ENCODE measurements around the gene NME5.

Gene NME5

DNA sequence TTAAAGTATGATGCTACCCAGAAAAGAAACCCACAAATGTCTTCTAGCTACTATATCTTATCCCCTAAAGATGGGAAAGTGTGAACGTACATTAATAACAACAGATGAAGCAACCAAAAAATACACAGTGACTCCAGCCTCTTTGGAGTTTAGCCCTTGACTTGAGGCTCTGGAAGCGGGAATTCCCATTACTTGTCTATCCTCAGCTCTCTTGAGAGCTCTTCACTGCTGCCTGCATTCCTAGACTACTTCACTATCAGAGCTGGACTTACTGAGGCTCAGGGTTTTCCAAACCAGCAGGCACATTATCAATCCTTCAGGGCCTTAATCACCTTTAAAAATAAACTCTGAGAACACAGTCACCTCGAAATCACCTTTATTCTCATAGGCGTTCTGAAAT is 1.0 kb upstream of the NME5 start:
- H2AFZ ChIP-seq (ENCODE audit: low read length) = peak overlapping the region; percentile 96
- no peak overlapping the region for H2AK5ac ChIP-seq (ENCODE audit: low read depth, low read length)
- no peaks in the 10 kb centered on the region for H3K36me3 ChIP-seq (replicated peaks in 1 of 2; ENCODE audit: control insufficient read depth in 2 of 2, insufficient read depth in 2 of 2, low read length in 2 of 2)
- WGBS, 2 donors (ENCODE audit: extremely low coverage in 2 of 2, insufficient read length in 2 of 2, insufficient replicate concordance in 1 of 2) = no CpG with 5 or more reads among the region's 4 CpGs
- no peaks in the 10 kb centered on the region for H3K4me1 ChIP-seq (ENCODE audit: control insufficient read depth in 2 of 2, insufficient read depth in 1 of 2, low read depth in 1 of 2, low read length in 2 of 2)
- H3K9ac ChIP-seq (ENCODE audit: low read depth, low read length, poor library complexity) = no peak overlapping the region
- no peak overlapping the region for H3K4me2 ChIP-seq (ENCODE audit: insufficient read depth, low read length, poor library complexity, severe bottlenecking)
- no peaks in the 10 kb centered on the region for H3K79me1 ChIP-seq (ENCODE audit: low read depth, low read length)
- no peak overlapping the region for H4K8ac ChIP-seq (ENCODE audit: low read depth, low read length)
- H3K27me3 ChIP-seq (ENCODE audit: control insufficient read depth in 3 of 3, insufficient read depth in 3 of 3, low read depth in 1 of 3, low read length in 3 of 3) = no peaks in the 10 kb centered on the region
- H2BK15ac ChIP-seq (ENCODE audit: low read length) = no peak overlapping the region
- no peak overlapping the region for H3K18ac ChIP-seq (ENCODE audit: low read length)
- no peak overlapping the region for H2BK120ac ChIP-seq (ENCODE audit: low read depth, low read length)
- no peak overlapping the region for H4K91ac ChIP-seq (ENCODE audit: low read depth, low read length, poor library complexity)
- H3K4ac ChIP-seq (ENCODE audit: low read length) = no peak overlapping the region
- H3K27ac ChIP-seq (replicated peaks; ENCODE audit: low read length) = no peak overlapping the region
- H2BK12ac ChIP-seq (ENCODE audit: low read length) = no peak overlapping the region
- no peaks in the 10 kb centered on the region for H3K9me3 ChIP-seq (replicated peaks in 1 of 2; ENCODE audit: control insufficient read depth in 2 of 2, insufficient read depth in 1 of 2, low read depth in 1 of 2, low read length in 2 of 2)
- no peak overlapping the region for H3K14ac ChIP-seq (ENCODE audit: low read length)
- no peak for DNase-seq (ENCODE audit: low spot score)
- no peak overlapping the region for H3K23ac ChIP-seq (ENCODE audit: low read depth, low read length, poor library complexity)
- H3K4me3 ChIP-seq (ENCODE audit: low read length in 2 of 2) = no peak overlapping the region
- no peak overlapping the region for H2BK5ac ChIP-seq (ENCODE audit: low read length)

- Histone ChIP-seq H3K9me3 (replicated peaks in 1 of 2; ENCODE audit: control insufficient read depth in 2 of 2, insufficient read depth in 1 of 2, low read depth in 1 of 2, low read length in 2 of 2) (no peaks in the 10 kb centered on the region), H3K9ac (ENCODE audit: low read depth, low read length, poor library complexity) (no peak overlapping the region), H3K4me2 (ENCODE audit: insufficient read depth, low read length, poor library complexity, severe bottlenecking) (no peak overlapping the region), H3K18ac (ENCODE audit: low read length) (no peak overlapping the region), H2AK5ac (ENCODE audit: low read depth, low read length) (no peak overlapping the region), H2BK15ac (ENCODE audit: low read length) (no peak overlapping the region), H2BK5ac (ENCODE audit: low read length) (no peak overlapping the region), H3K36me3 (replicated peaks in 1 of 2; ENCODE audit: control insufficient read depth in 2 of 2, insufficient read depth in 2 of 2, low read length in 2 of 2) (no peaks in the 10 kb centered on the region), H3K14ac (ENCODE audit: low read length) (no peak overlapping the region), H3K4me3 (ENCODE audit: low read length in 2 of 2) (peak overlapping the region in 1 of 2 donors; percentile 72), H2BK12ac (ENCODE audit: low read length) (no peak overlapping the region), H4K91ac (ENCODE audit: low read depth, low read length, poor library complexity) (no peak overlapping the region), H3K79me1 (ENCODE audit: low read depth, low read length) (no peaks in the 10 kb centered on the region), H2BK120ac (ENCODE audit: low read depth, low read length) (no peak overlapping the region), H3K4me1 (ENCODE audit: control insufficient read depth in 2 of 2, insufficient read depth in 1 of 2, low read depth in 1 of 2, low read length in 2 of 2) (no peaks in the 10 kb centered on the region), H2AFZ (ENCODE audit: low read length) (peak overlapping the region; percentile 96), H3K27me3 (ENCODE audit: control insufficient read depth in 3 of 3, insufficient read depth in 3 of 3, low read depth in 1 of 3, low read length in 3 of 3) (no peaks in the 10 kb centered on the region), H3K4ac (ENCODE audit: low read length) (no peak overlapping the region), H3K23ac (ENCODE audit: low read depth, low read length, poor library complexity) (no peak overlapping the region), H4K8ac (ENCODE audit: low read depth, low read length) (no peak overlapping the region), H3K27ac (replicated peaks; ENCODE audit: low read length) (no peak overlapping the region)
- no CpG with 5 or more reads among the region's 3 CpGs for WGBS, 2 donors (ENCODE audit: extremely low coverage in 2 of 2, insufficient read length in 2 of 2, insufficient replicate concordance in 1 of 2)
- no peak for DNase-seq (ENCODE audit: low spot score)
Measured at GRCh38 chr5:138139781-138140090, 508 bp upstream of the NME5 start.

DNA sequence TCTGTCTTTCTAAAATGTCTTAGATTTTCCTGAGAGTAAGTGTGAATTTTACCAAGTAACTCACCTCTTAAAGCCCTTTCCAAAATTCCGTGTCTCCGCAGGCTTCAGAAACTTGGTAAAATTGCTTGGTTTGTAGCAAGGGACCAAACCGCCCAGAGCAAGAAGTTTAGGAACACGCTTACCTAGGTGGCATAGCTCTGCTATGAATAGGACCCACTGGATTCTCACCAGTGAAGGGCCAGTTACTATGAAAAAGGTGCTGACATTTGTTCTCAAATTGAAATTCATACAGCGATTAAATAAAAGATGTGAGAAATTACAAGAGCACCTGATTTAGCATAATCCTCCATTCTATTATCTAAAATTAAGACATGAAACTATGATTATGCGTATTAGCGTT is 6.7 kb downstream of the NME5 start:
- Histone ChIP-seq H2BK120ac (ENCODE audit: low read depth, low read length) (no peak overlapping the region), H3K23ac (ENCODE audit: low read depth, low read length, poor library complexity) (no peak overlapping the region), H3K4ac (ENCODE audit: low read length) (no peak overlapping the region), H2AK5ac (ENCODE audit: low read depth, low read length) (no peak overlapping the region), H4K91ac (ENCODE audit: low read depth, low read length, poor library complexity) (no peak overlapping the region), H3K27ac (replicated peaks; ENCODE audit: low read length) (no peak overlapping the region), H4K8ac (ENCODE audit: low read depth, low read length) (no peak overlapping the region), H3K9ac (ENCODE audit: low read depth, low read length, poor library complexity) (no peak overlapping the region), H2BK15ac (ENCODE audit: low read length) (no peak overlapping the region), H2AFZ (ENCODE audit: low read length) (no peak overlapping the region), H3K9me3 (replicated peaks in 1 of 2; ENCODE audit: control insufficient read depth in 2 of 2, insufficient read depth in 1 of 2, low read depth in 1 of 2, low read length in 2 of 2) (no peaks in the 10 kb centered on the region), H2BK5ac (ENCODE audit: low read length) (no peak overlapping the region), H3K18ac (ENCODE audit: low read length) (no peak overlapping the region), H3K4me3 (ENCODE audit: low read length in 2 of 2) (no peak overlapping the region), H3K79me1 (ENCODE audit: low read depth, low read length) (no peaks in the 10 kb centered on the region), H3K4me2 (ENCODE audit: insufficient read depth, low read length, poor library complexity, severe bottlenecking) (no peak overlapping the region), H3K4me1 (ENCODE audit: control insufficient read depth in 2 of 2, insufficient read depth in 1 of 2, low read depth in 1 of 2, low read length in 2 of 2) (no peaks in the 10 kb centered on the region), H3K14ac (ENCODE audit: low read length) (no peak overlapping the region), H3K36me3 (replicated peaks in 1 of 2; ENCODE audit: control insufficient read depth in 2 of 2, insufficient read depth in 2 of 2, low read length in 2 of 2) (no peaks in the 10 kb centered on the region), H3K27me3 (ENCODE audit: control insufficient read depth in 3 of 3, insufficient read depth in 3 of 3, low read depth in 1 of 3, low read length in 3 of 3) (no peaks in the 10 kb centered on the region), H2BK12ac (ENCODE audit: low read length) (no peak overlapping the region)
- no peak for DNase-seq (ENCODE audit: low spot score)
- no CpG with 5 or more reads among the region's 7 CpGs for WGBS, 2 donors (ENCODE audit: extremely low coverage in 2 of 2, insufficient read length in 2 of 2, insufficient replicate concordance in 1 of 2)

DNA sequence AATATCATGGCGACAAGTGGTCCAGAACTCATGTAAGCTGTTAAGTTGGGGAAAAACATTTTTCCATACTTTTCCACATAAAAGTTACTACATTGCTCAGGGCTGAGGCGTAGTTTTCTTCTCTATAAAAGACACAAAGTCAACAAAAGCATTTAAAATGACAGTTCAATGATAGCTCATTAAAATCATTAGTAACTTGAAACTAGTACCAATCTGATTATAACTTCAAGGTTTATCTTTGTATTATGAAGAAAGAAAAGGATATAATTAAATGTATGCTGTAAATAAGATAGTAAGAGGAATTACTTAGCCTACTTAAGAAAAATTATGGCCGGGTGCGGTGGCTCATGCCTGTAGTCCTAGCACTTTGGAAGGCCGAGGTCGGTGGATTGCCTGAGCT is 9.9 kb downstream of the NME5 start:
- no peaks in the 10 kb centered on the region for H3K79me1 ChIP-seq (ENCODE audit: low read depth, low read length)
- no peak overlapping the region for H4K91ac ChIP-seq (ENCODE audit: low read depth, low read length, poor library complexity)
- no peak overlapping the region for H2BK120ac ChIP-seq (ENCODE audit: low read depth, low read length)
- no peak overlapping the region for H3K4me3 ChIP-seq (ENCODE audit: low read length in 2 of 2)
- no peak overlapping the region for H3K14ac ChIP-seq (ENCODE audit: low read length)
- H3K4me2 ChIP-seq (ENCODE audit: insufficient read depth, low read length, poor library complexity, severe bottlenecking) = no peak overlapping the region
- H3K4me1 ChIP-seq (ENCODE audit: control insufficient read depth in 2 of 2, insufficient read depth in 1 of 2, low read depth in 1 of 2, low read length in 2 of 2) = no peaks in the 10 kb centered on the region
- no peak overlapping the region for H3K18ac ChIP-seq (ENCODE audit: low read length)
- H3K27me3 ChIP-seq (ENCODE audit: control insufficient read depth in 3 of 3, insufficient read depth in 3 of 3, low read depth in 1 of 3, low read length in 3 of 3) = no peaks in the 10 kb centered on the region
- no peak overlapping the region for H3K4ac ChIP-seq (ENCODE audit: low read length)
- no peak overlapping the region for H4K8ac ChIP-seq (ENCODE audit: low read depth, low read length)
- H2BK15ac ChIP-seq (ENCODE audit: low read length) = no peak overlapping the region
- H2AK5ac ChIP-seq (ENCODE audit: low read depth, low read length) = no peak overlapping the region
- H3K23ac ChIP-seq (ENCODE audit: low read depth, low read length, poor library complexity) = no peak overlapping the region
- H3K36me3 ChIP-seq (replicated peaks in 1 of 2; ENCODE audit: control insufficient read depth in 2 of 2, insufficient read depth in 2 of 2, low read length in 2 of 2) = no peaks in the 10 kb centered on the region
- H3K27ac ChIP-seq (replicated peaks; ENCODE audit: low read length) = no peak overlapping the region
- H2BK12ac ChIP-seq (ENCODE audit: low read length) = no peak overlapping the region
- no peak for DNase-seq (ENCODE audit: low spot score)
- H2AFZ ChIP-seq (ENCODE audit: low read length) = no peak overlapping the region
- H2BK5ac ChIP-seq (ENCODE audit: low read length) = no peak overlapping the region
- H3K9ac ChIP-seq (ENCODE audit: low read depth, low read length, poor library complexity) = no peak overlapping the region
- no CpG with 5 or more reads among the region's 6 CpGs for WGBS, 2 donors (ENCODE audit: extremely low coverage in 2 of 2, insufficient read length in 2 of 2, insufficient replicate concordance in 1 of 2)
- H3K9me3 ChIP-seq (replicated peaks in 1 of 2; ENCODE audit: control insufficient read depth in 2 of 2, insufficient read depth in 1 of 2, low read depth in 1 of 2, low read length in 2 of 2) = no peaks in the 10 kb centered on the region

Data from neuronal stem cell (in vitro differentiated cells).